GM18907 (cell line): ENCODE data around the gene MSH2.
"Not testable (repeated sequence)": the region's sequence is repeated elsewhere in the genome, so short reads cannot be mapped to it uniquely, and the experiment has no call there.

Experiments used
- ATAC-seq: cut with Tn5 transposase; IDR thresholded peaks from one replicate; pipeline ENCODE4 v1.9.1; 2021; ENCODE audit warnings: mild to moderate bottlenecking, moderate library complexity; ENCODE audit not compliant: unreplicated experiment

MSH2 gene

DNA sequence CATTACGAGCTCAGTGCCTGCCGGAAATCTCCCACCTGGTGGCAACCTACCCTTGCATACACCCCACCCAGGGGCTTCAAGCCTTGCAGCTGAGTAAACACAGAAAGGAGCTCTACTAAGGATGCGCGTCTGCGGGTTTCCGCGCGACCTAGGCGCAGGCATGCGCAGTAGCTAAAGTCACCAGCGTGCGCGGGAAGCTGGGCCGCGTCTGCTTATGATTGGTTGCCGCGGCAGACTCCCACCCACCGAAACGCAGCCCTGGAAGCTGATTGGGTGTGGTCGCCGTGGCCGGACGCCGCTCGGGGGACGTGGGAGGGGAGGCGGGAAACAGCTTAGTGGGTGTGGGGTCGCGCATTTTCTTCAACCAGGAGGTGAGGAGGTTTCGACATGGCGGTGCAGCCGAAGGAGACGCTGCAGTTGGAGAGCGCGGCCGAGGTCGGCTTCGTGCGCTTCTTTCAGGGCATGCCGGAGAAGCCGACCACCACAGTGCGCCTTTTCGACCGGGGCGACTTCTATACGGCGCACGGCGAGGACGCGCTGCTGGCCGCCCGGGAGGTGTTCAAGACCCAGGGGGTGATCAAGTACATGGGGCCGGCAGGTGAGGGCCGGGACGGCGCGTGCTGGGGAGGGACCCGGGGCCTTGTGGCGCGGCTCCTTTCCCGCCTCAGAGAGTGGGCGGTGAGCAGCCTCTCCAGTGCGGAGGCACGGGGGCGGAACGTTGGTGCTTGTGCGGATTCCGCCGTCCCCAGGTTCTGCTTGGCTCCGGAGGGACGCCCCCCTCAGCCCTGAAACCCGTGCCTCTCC, at the start of gene MSH2:
TSS of gene MSH2 (plus strand) at position 352 of the 804 bp plus-strand sequence. CDS start at position 388, 36 bp downstream.
- peak; percentile 94 for ATAC-seq

DNA sequence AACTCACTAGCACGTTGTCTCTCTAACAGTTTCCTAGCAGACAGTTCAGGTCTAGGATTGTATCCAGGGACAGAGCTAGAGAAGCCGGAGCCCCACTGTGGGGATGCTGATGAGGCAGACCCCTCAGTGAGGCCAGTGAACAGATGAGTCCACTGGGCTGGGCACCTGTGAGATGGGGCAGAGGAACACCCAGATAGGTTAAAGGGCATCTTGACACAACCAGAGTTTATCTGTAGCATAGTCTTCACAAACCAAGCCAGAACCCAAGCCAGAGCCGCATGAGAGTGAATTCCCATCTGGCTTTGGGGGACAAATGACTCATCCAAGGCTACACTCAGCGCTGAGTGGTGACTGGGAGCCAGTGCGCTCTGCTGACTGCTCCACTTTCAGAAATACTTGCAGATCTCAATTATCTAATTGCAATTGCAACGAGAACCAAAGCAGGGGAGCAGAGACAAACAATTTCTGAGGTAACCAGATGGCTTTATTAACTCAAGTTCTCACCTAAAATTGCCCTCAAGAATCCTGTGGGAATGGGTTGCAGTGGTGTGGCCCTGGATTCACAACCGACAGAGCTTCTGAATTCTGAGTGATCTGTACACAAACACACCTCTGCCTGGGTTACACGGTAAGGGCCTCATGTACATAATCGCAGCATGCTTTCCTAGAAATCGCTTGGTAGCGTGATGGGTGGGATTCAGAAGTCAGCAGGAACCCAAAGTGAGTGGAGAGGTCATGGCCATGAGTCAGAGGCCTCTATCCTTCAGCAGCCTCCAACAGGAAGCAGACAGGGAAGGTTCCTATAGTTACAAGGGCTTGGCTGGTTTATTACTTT, 48.7 kb upstream of the MSH2 start:
- no peak for ATAC-seq

DNA sequence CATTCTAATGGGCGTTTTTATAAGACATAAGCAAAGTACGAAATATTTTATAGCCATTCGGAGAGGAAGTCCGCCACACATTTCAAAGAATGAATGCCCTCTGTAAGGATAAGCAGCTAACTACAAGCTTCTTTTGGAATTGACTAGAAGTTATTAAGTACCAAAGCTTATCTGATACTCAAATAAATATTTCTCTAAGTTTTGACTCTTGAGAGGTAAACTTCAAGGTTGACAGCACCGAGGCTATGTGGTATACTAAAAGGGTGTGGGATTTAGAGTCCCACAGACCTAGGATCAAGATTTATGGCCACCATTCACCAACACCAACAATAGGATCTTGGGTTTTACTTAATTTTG, 48.1 kb upstream of the MSH2 start:
- no peak for ATAC-seq

DNA sequence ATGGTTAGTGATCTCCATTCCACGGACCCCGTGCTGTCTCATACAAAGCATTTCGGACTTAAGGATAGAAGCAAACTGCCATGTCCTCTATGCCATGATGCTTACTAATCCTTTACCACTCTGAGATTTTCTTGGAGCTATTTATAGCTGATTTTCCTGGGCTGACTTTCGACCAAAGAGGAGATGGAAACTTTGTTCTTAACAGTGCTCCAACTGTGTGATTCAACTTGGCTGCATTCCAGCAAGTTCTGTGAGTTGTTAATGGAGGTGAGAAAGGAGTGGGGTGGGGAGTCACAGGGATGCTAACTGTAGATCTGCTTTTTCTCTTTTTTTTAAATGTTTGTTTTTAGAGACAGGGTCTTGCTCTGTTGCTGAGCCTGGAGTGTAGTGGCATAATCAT, 45.5 kb upstream of the MSH2 start:
- no peak for ATAC-seq

DNA sequence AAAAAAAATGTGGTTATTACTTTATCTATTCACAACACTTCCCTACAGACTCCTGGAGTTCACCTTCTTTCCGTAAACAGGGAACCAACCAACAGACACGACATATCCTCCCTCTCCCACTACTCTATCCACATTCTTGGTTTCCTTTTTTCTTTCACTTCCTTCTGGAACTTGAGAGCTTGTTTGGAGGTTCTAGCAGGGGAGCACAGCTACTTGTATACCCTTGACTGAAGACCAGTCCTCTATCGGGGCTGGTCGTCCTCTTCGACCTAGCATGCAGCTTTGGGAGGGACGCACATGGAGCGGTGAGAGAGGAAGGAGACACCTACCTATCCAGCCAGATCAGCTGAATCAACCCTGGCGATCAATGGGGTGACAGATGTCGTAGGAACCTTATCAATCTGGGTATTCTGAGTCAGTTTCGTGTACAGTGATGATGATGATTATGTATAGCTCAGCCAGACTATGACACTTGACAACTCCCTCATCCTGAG, 43.5 kb upstream of the MSH2 start:
- ATAC-seq: no peak

DNA sequence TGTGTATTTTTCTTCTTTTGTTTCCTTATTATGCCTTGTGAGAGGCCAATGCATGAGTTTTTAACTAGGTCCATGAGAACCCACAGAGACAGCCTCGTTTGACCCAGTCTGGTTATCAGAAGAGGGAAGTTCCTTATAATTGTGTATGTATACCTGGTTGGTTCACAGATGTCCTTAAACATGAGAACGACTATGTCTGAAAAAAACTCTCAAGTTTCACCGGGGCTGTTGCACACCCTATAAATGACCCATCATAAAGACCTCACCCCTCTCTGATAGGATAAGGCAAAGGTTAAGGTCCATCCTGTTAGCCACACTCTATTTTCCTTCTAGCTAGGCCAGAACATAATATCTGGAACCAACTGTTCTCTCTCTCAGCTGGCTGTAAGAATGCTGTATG, 42.7 kb upstream of the MSH2 start:
- no peak for ATAC-seq

DNA sequence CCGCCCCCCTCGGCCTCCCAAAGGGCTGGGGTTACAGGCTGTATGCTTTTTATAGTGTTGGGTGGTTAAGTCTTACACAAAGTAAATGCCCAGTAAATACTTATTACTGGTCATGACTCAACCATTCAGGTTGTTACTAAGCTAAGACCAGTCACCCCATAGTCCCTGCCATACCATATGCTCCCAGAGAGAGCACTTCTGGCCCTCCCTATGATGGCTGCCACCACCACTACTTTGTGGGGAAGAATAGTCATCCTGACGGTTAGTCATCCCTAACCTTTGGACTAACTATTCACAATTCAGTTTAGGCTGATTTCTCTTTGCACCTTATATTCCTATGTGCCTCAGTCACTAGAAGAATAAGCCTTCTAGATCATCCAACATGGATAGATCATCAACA, 42.0 kb upstream of the MSH2 start:
- no peak for ATAC-seq

DNA sequence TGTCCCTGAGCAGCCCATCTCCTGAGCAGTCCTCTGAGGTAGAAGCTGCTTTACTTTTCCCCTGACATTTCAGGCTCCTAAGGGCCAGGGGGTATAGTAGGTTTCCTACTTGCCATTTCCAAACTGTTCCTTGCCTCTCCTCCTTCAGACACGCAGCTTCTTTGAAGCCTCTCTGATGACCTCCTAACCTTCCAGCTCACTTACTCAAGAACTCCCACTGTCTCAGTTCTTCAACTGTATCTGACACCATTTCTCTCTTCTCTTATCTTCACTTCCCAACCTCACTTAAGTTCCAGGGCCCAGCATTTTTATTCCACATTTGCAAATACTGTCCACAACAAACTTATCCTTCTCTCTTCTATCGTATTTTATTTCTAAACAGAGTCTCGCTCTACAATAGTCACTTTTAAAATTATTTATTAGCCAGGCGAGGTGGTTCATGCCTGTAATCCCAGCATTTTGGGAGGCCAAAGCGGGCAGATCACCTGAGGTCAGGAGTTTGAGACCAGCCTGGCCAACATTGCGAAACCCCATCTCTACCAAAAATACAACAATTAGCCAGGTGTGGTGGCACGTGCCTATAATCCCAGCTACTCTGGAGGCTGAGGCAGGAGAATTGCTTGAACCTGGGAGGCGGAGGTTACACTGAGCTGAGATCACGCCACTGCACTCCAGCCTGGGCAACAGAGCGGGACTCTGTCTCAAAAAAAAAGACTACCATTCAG, 41.3 kb upstream of the MSH2 start:
- ATAC-seq: not testable (repeated sequence)

DNA sequence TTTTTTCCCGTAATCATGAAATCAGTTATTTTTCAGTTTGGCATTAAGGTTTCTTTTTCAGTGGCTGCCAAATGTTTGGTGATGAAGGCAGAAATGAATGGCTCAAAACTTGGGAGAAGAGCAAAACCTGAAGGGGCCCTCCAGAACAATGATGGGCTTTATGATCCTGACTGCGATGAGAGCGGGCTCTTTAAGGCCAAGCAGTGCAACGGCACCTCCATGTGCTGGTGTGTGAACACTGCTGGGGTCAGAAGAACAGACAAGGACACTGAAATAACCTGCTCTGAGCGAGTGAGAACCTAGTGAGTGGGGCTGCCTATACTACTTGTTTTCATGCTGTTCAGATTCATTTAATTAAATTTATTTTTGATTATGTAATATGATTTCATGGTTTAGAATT, 29.2 kb upstream of the MSH2 start:
- ATAC-seq: no peak

DNA sequence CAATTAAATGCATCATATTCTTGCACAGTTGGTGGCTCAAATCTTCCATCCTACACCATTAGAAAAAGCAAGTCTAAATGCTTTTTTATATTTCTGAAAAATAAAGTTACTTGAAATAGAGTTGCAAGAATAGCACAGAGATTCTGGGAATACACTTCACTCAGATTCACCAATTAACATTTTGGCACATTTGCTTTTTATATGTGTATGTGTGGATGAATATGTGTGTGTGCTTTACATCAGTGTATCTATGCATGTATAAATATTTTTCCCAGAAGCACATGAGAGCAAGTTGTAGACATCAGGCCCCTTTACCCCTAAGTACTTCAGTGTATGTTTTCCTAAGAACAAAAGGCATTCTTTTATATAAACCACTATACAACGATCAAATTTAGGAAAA, 27.6 kb upstream of the MSH2 start:
- no peak for ATAC-seq

DNA sequence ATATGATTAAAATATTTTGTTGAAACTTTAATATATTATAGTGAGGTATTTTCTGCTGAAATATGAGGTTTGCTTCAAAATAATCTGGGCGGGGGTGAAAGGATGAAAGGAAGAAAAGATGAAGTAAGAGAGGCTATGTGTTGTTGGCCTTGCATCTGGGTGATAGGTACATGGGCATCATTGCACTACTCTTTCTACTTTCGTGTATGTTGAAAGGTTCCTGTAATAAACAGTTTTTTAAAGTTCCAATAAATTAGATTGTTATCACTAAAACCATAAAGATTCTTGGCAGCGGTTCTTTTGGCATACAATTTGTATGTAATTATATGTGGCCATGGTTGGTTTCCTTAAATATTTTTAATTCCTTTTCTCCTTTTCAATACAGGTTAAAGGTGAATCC, 23.6 kb upstream of the MSH2 start:
- ATAC-seq: no peak

DNA sequence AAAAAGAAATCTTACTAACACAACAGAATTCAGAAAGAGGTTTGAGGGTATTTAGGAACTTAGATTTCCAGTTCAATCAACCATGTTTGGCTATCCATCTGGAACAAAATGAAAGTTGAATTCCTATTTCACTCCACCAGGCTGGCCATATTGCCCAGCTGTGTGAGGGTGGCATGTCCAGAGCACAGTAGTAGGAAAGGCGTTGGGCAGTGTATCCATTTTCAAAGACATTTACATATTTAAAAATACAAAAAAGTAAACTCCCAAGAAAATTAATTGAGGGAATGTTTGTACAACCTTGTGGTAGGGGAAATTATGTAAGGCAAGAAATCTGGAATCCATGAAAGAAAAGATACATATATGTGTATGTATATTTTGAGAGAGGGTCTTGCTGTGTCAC, 21.5 kb upstream of the MSH2 start:
- ATAC-seq: no peak

DNA sequence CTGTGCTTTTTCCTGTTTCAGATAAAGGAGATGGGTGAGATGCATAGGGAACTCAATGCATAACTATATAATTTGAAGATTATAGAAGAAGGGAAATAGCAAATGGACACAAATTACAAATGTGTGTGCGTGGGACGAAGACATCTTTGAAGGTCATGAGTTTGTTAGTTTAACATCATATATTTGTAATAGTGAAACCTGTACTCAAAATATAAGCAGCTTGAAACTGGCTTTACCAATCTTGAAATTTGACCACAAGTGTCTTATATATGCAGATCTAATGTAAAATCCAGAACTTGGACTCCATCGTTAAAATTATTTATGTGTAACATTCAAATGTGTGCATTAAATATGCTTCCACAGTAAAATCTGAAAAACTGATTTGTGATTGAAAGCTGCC, 16.4 kb upstream of the MSH2 start:
- no peak for ATAC-seq

DNA sequence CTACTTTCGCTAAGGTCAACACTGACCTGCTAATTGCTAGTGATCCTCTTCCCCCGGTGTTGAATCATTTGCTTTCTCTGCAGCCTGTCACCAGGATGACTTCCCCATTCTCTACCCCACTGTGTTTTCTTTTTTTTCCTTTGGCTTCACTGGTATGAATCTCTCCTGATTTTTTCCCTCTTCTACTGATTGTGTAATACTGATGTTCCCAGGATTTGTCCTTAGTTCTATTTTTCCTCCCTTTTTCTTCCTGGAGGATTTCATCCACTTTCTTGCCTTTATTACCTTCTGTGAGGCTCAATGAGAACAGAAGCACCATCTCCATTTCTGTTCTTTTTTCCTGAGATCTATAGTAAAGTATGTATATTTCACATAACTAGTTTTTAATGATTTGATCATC, 14.1 kb upstream of the MSH2 start:
- ATAC-seq: no peak

DNA sequence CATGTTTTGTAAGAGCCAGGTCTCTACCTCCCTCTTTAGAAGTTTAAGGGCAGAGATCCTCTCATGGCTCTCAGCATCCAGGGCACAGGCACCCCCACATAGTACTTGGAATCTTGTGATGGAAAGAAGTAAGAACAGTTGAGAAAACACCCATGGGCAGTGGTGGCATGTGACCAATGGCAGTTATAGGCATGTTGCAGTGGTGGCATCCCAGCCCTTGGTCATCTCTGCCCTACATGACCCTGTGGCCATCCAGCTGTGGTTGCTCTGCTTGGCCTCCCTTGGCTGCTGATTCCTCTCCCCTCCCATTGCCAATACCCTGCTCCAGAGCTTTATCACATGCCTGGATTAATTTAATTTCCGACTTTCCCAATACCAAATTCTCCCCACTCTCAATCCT, 13.3 kb upstream of the MSH2 start:
- no peak for ATAC-seq

DNA sequence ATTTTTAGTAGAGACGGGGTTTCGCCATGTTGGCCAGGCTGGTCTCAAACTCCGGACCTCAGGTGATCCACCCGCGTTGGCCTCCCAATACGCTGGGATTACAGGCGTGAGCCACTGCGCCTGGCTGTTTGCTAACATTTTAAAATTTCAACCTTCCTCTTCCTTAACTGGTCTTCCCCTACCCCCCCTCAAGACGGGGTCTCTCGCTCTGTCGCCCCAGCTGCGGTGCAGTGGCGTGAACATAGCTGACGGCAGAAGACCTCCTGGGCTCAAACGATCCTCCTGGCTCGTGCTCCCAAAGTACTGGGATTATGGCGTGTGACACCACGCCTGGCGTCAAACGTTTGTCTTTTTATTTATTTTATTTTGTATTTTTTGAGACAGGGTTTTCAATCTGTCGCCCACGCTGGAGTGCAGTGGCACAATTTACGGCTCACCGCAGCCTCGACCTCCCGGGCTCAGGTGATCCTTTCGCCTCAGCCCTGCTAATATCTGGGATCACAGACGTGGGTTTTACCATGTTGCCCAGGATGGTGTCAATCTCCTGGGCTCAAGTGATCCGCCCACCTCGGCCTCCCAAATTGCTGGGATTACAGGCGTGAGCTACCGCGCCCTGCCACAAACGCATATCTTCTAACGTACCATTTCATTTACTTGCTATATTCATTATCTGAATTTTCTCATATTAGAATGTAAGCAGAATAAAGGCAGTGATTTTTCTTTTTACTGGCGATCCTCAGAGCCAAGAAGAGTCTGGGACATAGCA, 984 bp upstream of the MSH2 start:
- ATAC-seq: no peak

DNA sequence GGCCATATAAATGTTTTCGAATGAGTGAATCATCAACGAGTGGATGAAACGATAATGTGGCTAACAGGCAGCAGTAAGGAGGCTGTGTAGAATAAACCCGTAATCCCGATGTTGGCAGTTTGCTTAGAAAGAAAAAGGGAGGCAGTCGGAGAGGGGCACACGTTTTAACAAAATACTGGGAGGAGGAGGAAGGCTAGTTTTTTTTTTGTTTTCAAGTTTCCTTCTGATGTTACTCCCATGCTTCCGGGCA, 476 bp upstream of the MSH2 start:
- ATAC-seq: no peak

DNA sequence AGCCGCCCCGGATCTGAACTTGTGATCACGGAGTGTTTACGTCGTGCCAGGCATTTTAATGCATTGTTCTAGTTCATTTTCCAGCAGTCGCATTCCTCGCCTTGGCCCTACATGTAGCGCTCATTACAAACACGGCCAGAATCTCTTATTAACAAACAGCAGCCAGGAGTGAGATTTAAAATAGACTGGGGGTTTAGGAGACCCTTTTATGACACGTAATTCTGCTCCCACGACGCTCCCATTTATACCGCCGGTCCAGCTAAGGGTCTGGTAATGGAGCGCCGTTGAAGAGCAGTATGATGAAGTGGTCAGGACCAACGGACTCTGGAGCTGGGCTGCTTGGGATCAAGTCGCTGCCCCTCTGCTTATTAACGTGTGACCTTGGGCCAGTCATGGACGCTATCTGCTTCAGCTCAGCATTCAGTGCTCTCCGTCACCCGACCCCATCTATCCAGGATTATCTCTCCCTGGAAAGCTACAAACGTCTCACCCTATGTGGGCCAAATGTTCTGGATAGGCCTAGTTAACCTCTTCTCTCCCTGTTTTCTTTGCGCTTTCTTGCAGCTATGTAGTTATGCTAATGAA, 745 bp downstream of the MSH2 start:
- ATAC-seq: no peak

DNA sequence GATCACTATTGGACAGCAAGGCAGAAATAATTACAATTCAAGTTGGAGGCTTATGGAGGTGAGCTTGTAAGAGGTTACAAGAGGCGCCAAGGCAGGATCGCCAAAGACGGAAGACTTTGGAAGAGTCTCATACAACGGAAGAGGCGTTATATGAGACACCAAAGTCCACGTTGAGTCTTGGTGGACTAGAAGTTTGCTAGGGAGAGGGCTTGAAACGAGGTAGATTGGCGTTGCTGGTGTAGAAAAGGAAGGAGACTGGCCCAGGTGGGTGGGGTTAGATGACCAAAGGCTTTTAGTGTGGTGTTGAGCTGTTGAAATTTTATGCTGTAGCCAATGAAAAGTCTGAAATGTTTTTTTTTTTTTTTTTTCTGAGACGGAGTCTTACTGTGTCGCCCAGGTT, 1.4 kb downstream of the MSH2 start:
- no peak for ATAC-seq

DNA sequence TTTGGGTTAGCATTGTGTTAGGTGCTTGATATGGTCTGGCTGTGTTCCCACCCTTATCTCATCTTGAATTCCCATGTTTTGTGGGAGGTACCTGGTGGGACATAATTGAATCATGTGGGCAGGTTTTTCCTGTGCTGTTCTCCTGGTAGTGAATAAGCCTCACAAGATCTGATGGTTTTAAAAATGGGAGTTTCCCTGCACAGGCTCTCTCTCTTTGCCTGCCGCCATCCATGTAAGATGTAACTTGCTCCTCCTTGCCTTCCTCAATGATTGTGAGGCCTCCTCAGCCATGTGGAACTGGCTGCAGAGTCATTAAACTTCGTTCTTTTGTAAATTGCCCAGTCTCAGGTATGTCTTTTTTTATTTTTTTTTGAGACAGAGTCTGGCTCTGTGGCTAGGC, 2.8 kb downstream of the MSH2 start:
- ATAC-seq: no peak
